ENCODE data around the gene TES. TPM values are rescaled to one million over a fixed set of nuclear protein-coding genes. Genes with fewer than 3 reads are reported as not detected.
A peak's percentile ranks its signal among the peaks of the same experiment; 100 is the strongest.

TES gene
- total RNA-seq, 1 experiment from 2014 or later, result 118 TPM

DNA sequence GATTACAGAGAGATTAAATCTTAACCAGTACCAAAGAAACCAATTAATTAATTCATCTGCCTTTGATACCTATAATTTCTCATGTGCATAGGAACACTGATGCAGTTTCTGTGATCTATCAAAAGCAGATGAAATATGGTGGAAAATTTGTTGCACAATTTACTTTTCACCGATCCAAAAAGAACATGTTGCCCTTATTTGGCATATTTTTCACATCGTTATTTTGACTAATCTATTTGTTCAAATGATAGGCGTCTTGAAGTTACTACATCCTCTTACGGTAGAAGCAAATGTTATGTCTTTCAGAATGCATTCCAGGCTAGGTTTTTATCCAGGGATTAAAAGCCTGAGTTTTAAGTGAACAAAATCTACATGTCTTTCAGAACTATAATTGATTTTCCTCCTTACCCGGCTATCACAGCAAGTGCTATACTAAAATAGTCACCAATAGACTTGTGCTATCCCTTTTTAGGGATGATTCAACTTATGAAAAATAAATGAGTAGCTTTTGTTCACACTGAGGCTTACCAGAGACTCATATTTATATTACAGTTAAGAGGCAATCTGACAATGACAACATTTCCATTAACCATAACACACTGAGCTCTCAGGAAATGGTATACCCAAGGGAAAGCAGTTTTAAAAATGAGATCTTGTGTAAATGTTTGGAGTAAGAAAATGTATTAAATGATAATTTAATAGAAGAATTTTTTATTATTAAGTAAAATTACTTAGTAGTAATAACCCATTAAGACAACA lies 16.8 kb upstream of the TES start:
- DNase-seq (ENCODE audit: extremely low read depth, low read depth), result no peak

DNA sequence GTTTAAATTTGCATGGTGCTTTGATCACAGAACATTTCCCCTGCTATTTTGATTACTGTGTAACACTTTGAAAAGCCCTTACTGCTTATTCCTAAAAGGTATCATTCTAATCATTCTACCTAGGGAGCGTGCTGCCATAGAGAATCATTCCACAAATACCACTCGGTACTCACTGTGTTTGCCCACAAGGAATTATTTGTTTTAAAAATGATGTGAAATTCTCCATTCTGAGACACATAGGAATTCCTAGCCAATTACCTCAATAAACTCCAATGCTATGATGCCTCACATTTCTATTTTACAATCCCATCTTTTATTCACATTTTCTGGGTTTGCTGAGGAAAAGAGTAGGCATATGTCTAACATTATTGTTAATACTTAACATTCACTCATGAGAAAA lies 16.2 kb upstream of the TES start:
- DNase-seq (ENCODE audit: extremely low read depth, low read depth), result no peak

DNA sequence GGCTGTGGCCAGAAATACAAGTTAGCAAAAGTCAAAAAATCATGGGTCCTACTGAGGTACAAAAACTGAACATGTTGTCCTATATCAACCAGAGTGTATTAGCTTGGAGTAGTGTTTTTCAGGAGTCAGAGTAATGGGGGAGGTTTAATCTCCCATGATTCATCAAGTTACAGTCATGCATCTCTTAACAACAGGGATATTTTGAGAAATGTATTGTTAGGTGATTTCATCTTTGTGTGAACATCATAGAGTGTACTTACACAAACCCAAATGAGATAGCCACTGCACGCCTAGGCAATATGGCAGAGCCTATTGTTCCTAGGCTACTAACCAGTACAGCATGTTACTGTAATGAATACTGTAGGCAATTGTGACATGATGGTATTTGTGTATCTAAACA lies 14.9 kb upstream of the TES start:
- DNase-seq (ENCODE audit: extremely low read depth, low read depth), result no peak

DNA sequence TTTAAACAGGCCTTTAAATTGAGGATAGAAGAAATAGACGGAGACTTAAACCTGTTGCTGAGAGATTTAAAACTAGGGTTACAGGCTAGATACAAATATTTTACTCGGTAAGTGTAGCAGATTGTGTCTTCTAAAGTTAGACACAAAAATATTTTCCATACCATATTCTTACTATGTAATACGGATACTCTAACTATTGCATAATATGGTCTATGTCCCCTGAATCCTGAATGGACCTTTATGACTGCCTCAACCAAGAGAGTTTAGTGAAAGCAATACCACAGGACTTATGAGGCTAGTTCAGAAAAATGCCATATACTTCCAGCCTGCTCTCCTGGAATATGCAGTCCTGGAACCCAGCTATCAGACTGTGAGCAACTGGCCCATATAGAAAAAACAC lies 13.4 kb upstream of the TES start:
- no peak for DNase-seq (ENCODE audit: extremely low read depth, low read depth)

DNA sequence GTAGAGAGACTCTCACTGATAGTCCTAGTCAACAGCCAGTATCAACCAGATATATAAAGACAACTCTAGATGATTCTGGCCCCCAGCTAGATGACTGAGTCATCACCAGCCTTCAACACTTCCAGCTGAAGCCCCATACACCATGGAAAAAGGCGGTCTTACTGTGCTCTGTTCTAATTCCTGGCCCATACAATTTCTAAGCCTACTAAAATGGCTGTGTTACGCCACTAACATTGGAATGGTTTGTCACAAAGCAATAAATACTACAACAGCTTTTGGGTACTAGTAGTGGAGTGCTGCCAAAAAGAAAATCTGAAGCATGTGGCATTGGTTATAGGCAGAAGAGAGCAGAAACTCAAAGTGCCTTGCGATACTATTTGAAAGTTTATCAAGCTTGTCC lies 13.0 kb upstream of the TES start:
- no peak for DNase-seq (ENCODE audit: extremely low read depth, low read depth)

DNA sequence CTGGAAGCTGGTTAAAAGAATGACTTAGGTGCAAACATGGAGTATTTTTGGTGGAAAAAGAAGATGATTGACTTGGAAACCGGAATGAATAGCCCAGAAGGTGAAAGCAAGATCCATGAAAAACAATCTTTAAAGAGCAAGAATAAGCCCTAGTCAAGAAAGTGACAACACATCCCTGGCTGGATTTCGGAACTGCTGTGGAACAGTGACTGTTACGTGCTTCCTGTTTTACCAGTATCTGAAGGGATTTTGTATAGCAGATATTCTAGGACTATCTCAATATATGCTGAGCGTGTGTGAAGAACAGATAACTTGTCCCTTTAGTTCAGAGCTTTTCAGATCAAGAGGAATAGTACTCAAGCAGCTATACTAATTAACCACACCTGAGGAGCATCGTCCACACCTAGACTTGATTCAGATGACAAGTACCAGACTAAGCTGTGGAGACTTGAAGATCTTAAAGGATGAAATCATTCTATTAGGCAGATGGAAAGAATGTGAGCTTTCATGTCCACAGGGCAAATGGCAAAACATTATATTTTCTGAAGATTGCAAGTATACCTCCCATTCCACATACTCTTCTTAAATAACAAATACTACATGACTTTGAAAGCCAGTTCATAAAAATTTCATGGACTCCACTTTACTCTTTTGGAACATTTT lies 11.5 kb upstream of the TES start:
- DNase-seq (ENCODE audit: extremely low read depth, low read depth), result no peak

DNA sequence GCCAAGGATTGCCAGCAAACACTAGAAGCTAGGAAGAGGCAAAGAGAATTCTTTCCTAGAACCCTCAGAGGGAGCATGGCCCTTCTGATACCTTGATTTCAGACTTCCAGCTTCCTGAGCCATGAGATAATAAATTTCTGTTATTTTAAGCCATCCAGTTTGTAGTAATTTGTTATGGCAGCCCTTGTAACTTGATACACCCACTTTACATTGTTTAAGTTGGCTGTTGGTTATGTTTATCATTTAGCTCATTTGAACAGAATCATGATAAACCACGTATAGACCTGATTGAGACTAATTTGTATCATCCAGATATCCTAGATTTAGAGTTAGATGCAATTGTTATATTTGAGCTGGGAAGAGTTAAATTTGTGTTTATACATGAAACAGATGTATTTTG lies 9.4 kb upstream of the TES start:
- no peak for DNase-seq (ENCODE audit: extremely low read depth, low read depth)

DNA sequence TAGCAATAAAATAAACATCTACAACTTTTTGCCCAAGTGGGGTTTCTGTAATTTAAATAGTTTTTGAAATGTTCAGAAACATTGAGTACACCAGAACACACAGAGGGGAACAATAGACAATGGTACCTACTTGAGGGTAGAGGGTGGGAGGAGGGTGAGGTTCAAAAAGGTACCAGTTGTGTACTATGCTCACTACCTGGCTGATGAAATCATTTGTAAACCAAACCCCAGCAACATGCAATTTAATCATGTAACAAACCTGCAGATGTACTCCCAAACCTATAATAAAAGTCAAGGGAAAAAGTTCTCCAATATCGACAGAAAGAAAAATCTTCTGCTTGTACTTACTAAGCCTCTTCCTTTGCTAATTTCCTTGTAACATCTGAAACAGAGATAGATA lies 4.2 kb upstream of the TES start:
- no peak for DNase-seq (ENCODE audit: extremely low read depth, low read depth)

DNA sequence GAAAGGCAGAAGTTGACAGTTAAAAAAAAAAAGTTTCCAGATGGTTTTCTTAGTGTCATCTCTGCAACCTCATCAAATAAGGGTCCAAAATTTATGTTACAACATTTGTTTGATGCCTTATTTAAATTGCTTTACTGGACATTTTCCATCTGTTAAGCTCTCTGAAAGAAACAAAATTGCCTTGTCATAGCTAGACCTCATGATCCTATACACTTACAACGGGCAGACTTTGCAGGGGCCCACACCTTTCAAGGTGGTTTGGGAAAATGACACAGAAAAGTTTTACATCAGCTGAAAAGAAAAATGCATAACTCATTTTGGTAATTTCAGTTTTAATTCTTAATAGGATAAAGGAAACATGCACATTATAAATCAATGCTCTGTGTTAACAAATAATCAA lies 1.4 kb upstream of the TES start:
- no peak for DNase-seq (ENCODE audit: extremely low read depth, low read depth)

DNA sequence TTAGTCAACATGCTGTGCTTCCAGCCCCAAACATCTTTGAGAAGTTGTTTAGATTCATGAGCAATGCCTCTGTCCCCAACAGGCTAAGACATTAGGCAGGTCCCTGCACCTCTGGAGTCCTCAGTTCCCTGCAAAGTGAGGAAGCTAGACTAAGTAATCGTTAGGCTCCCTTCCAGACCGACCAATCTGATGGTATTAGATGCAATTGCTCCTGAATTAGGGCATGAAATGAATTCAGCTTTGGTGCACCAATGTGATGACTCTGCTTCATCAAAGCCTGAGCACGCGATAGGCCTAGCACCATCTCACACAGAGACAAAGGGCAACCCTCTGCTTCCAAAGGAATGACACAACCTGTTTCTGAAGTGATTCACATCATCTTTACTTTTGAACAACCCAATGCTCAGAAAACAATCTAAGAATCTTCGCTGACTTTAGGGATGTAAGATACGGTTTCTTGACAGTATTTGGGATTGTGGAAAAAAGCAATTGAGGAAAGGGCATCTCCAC lies 723 bp upstream of the TES start:
- DNase-seq (ENCODE audit: extremely low read depth, low read depth), result no peak

DNA sequence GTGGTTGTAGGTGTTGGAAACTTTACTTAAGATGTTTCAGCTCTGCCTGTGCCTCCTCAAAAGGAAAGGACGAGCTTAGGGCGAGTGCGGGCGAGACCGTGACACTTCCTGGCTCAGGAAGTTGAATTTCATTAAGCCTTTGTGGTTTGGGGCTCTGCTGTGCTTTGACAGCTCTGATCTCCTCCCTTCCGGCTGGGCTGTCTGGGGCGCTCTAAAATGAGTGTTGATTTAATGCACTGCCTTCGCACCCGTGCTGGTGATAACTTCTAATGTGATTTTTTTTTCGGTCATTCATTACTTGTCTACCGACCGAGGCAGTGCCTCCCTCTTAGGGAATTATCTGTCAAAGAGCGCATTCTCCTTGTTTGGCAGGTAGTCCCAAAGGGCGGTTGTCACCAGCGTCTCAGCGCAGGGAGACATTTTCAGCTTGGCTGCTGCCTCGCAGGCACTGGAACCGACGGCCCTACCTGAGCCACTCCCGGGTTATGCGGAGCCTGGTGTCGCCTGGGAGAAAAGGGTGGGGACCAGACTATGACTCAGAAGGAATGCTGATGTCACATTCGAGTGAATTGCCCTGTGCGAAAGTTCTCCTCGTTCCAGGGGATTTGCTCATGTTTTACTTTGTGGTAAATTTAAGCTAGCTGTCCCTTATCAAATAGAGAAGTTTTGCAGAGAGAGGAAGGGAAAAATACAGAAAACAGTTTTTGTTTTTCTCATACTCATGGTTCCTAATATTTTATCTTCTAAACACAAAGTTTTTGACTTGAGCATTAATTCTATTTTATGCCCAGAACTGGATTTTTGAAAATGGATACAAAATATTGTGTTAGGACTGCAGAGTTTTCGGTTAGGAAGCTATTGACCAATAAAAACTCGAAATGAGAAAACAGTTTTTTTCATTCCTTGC lies 920 bp downstream of the TES start:
- DNase-seq (ENCODE audit: extremely low read depth, low read depth), result peak; percentile 94

DNA sequence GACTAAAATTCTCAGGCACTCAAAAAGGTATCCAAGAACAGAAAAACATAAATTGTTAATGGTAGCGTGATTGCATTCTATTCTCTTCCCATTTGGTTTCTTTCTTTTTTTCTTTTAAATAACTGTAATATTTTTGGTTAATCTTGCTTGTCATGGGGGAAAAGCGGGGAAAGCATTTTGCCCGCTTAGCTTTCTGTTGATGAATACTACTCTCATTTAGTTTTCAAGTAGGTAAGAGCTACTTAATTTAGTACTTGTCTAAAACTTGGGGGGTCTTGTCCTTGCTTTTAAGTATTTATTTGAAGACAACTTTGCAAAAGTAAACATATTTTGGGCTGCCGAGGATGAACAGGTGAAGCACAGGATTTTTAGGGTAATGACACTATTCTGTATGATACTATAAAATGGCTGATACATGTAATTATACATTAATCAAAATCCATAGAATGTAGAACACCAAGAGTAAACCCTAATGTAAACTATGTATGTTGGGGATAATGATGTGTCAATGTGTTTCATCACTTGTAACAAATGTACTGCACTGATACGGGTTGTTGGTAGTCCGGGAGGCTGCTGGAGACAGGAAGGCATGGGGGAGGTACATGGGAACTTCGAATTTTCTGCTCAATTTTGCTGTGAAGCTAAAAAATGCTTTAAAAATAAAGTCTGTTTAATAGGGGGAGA lies 1.7 kb downstream of the TES start:
- peak; percentile 69 for DNase-seq (ENCODE audit: extremely low read depth, low read depth)

DNA sequence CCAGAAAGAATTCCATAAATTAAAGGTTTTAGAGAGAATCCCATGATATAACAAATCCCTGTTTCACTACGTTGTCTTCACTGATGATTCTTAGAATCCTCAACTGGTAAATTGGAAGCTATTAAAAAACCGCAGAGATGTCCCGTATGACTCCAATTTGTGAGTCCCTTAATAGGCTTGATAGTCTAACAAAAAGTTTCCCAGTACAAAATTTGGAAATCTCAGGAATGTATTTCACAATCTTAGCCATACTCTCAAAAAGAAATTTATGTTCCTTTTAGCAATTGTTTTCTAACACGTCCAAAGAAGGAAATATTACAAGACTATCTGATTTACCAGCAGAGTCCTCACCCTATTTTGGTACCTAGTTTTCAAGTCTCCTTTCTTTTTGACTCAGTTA lies 2.5 kb downstream of the TES start:
- DNase-seq (ENCODE audit: extremely low read depth, low read depth), result no peak

DNA sequence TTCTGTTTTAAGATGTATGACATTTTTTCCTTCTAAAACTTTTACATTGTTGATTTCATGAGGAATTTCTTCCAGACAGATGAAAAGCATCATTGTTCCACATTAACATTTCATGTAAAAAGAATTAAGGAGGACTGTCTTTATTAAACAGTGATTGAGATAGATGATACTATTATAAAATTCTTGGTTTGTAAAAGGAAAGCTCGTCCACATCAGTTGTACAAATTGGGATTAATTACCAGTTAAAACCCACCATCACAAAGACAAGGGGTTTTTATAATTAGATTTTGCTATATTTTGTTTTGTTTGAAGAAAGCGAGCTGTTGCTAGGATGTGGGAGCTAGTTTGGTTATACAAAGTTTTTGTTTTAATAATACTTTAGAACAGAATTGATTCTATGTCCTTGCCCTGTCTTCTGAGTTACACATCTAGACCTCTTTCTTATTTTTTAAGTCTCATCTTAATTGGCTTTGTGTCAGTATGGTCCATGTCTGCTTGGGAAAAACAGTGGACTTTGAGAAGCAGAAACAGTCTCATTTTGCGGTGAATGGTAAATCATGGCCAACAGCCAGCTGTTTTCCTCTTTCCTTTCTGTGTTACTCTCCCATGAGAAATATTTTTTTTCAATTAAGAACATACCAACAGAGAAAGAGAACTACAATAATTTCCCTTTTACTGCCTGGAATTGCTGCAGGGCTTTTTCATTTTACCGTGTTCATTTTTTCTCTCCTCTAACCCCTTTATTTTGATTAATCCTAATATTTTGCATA lies 3.2 kb downstream of the TES start:
- DNase-seq (ENCODE audit: extremely low read depth, low read depth), result no peak

DNA sequence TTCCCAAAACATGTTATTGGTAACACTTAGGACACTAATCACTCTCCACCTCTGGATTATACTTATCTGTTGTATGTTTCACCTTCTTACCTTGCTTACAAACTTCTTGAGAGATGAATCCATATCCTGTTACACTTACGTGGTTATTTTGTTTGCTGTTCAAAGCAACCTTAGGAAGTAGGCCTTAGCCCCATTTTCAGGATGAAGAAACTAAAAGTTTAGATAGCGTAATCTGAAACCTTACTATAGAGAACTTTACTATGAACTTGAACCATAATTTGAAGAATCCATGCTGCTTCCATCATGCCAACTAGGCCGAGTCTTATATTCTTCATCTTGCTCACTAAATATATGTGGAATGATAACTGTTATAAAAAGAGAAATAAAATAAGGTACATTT lies 4.6 kb downstream of the TES start:
- no peak for DNase-seq (ENCODE audit: extremely low read depth, low read depth)

DNA sequence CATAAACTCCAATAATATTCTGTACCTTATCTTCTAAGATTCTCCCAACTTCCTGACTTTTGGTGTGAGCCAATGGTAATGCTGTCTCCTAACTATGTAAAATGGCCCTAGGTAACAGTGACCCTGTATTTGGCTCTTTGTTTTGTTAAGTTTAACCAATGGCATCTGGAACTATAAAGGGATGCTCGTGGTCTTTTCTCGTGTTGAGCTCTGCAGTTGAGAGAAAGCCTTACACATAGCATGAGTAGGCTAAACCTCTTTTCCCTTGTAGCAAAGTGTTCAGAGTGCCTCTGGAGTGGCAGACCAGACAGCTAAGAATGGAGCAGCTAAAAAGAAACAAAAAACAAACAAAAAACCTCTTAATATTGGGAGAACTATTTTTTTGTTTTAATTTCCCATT lies 5.2 kb downstream of the TES start:
- no peak for DNase-seq (ENCODE audit: extremely low read depth, low read depth)

DNA sequence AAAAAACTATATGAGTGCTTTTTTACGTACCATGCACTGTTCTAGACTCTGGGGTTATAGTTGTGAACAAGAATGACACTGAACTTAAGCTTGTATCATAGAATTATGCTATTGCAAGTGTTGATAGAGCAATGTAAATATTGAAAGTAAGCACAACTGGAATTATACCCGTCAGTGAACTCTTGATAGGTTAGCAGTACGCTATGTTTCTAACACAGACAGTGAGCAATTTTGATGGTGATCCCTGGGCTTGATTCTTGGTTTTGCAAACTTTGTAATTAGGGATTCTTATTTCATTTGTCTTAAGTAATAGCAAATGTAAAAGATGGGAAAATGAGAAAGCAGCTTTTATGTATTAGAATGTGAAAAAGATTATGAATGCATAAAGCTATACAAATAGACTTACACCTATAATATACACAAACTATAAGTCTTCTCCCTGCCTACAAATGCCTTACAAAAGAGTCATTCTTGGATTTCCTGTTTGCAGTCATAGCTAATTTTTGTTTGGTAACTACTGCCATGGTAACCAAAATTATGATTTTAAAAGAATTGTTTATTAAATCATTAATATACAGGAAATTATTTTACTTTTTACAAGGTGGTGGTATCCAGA lies 6.7 kb downstream of the TES start:
- no peak for DNase-seq (ENCODE audit: extremely low read depth, low read depth)

DNA sequence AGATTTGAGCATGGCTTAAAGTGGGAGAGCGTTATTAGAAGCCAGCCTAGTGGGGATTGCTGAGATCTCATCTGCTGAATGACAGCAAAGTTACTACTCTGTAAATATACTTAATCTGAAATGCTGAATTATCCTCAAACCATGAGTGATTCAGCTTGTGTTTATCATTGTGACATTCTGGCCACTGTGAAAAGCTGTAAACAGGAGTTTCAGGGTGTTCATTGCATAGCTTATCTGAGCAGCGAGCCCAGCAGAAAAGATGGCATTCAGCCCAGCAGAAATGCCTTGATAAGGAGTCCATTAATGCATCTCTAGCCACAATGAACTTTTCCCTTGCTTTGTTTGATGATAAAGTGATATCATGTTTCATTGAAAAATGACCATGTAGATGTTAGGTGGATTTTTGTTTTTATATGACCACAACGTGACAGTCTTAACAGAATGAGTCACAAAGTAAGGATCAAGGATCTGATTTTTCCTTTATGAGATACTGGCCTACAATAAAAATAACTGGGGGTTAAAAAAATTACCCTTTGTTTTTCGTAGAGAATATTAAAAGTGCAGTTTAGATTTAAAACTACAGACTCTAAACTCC lies 7.8 kb downstream of the TES start:
- DNase-seq (ENCODE audit: extremely low read depth, low read depth), result peak; percentile 71

DNA sequence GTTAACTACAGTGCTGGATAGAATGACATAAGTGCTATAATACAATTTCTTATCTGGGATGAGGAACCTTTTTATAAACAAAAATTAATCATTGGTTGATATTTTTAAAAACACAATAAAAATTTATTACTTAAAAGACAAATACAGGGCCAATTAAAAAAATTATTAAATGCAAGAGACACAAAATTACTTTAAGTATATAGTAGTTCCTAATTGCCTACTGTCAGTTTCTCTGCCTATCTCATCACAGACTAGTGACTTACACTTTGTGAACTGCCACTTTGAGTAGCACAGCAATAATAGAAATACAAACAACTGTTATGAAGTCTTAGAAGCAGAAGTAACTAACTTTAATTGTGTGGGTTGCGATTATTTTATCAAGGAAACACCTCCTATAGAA lies 8.4 kb downstream of the TES start:
- DNase-seq (ENCODE audit: extremely low read depth, low read depth), result no peak
